ENCODE measurements around the gene LINGO1. TPM values are rescaled to one million over a fixed set of nuclear protein-coding genes. Genes with fewer than 3 reads are reported as not detected.

Gene LINGO1
- total RNA-seq, 1 donor from 2014 or later = not detected

- Mint-ChIP-seq H3K4me1 (ENCODE audit: low read depth) (no peaks in the 10 kb centered on the region), H3K9me3 (no peaks in the 10 kb centered on the region), H3K36me3 (ENCODE audit: low read depth) (no peaks in the 10 kb centered on the region), H3K4me3 (no peak overlapping the region), H3K27me3 (ENCODE audit: insufficient read depth) (peaks cover 5% of the 10 kb centered on the region), H3K27ac (no peak overlapping the region)
- DNase-seq (ENCODE audit: low spot score) = no peak
- intact Hi-C loops (cut with micrococcal nuclease) = no loop called here
Measured at GRCh38 chr15:77666296-77666660, 33.6 kb upstream of the LINGO1 start.

GRCh38 chr15:77665530-77666295, 33.0 kb upstream of the LINGO1 start:
- H3K4me3 Mint-ChIP-seq = no peak overlapping the region
- DNase-seq (ENCODE audit: low spot score) = no peak
- H3K36me3 Mint-ChIP-seq (ENCODE audit: low read depth) = no peaks in the 10 kb centered on the region
- H3K4me1 Mint-ChIP-seq (ENCODE audit: low read depth) = no peaks in the 10 kb centered on the region
- intact Hi-C loops (cut with micrococcal nuclease) = no loop called here
- no peak overlapping the region for H3K27ac Mint-ChIP-seq
- H3K27me3 Mint-ChIP-seq (ENCODE audit: insufficient read depth) = peaks cover 6% of the 10 kb centered on the region
- H3K9me3 Mint-ChIP-seq = no peaks in the 10 kb centered on the region

DNA sequence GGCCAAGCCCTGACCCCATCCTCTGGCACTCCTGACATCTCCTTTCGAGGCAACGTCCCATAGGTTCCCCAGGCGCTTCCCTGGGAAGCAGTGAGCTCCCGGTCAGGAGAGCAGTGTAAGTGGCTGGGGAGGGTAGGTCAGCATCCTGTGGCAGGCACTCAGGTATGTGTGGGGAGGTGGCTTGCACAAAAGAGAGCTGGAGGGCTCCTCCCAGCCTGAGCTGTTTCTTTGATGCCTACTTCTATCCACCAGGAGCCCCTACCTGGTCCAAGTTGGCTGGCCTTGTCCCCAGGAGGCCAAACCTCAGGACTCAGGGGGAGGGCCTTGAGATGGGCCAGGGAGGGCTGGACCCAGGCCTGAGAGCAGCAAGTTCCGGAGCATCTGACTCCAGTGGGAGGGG, 31.7 kb upstream of the LINGO1 start:
- H3K4me1 Mint-ChIP-seq (ENCODE audit: low read depth) = no peaks in the 10 kb centered on the region
- intact Hi-C loops (cut with micrococcal nuclease) = no loop called here
- H3K9me3 Mint-ChIP-seq = no peaks in the 10 kb centered on the region
- no peak overlapping the region for H3K27ac Mint-ChIP-seq
- no peaks in the 10 kb centered on the region for H3K36me3 Mint-ChIP-seq (ENCODE audit: low read depth)
- no peak for DNase-seq (ENCODE audit: low spot score)
- H3K27me3 Mint-ChIP-seq (ENCODE audit: insufficient read depth) = peaks cover 9% of the 10 kb centered on the region
- no peak overlapping the region for H3K4me3 Mint-ChIP-seq

GRCh38 chr15:77663256-77663655, 30.5 kb upstream of the LINGO1 start:
- Mint-ChIP-seq H3K4me1 (ENCODE audit: low read depth) (no peaks in the 10 kb centered on the region), H3K9me3 (no peaks in the 10 kb centered on the region), H3K4me3 (no peak overlapping the region), H3K27me3 (ENCODE audit: insufficient read depth) (peaks cover 6% of the 10 kb centered on the region), H3K36me3 (ENCODE audit: low read depth) (no peaks in the 10 kb centered on the region), H3K27ac (no peak overlapping the region)
- no peak for DNase-seq (ENCODE audit: low spot score)
- intact Hi-C loops (cut with micrococcal nuclease) = no loop called here

- Mint-ChIP-seq H3K4me3 (no peak overlapping the region), H3K36me3 (ENCODE audit: low read depth) (no peaks in the 10 kb centered on the region), H3K9me3 (no peaks in the 10 kb centered on the region), H3K27ac (no peak overlapping the region), H3K27me3 (ENCODE audit: insufficient read depth) (peaks cover 6% of the 10 kb centered on the region), H3K4me1 (ENCODE audit: low read depth) (no peaks in the 10 kb centered on the region)
- intact Hi-C loops (cut with micrococcal nuclease) = no loop called here
- no peak for DNase-seq (ENCODE audit: low spot score)
Measured at GRCh38 chr15:77659350-77660321, 26.9 kb upstream of the LINGO1 start.

DNA sequence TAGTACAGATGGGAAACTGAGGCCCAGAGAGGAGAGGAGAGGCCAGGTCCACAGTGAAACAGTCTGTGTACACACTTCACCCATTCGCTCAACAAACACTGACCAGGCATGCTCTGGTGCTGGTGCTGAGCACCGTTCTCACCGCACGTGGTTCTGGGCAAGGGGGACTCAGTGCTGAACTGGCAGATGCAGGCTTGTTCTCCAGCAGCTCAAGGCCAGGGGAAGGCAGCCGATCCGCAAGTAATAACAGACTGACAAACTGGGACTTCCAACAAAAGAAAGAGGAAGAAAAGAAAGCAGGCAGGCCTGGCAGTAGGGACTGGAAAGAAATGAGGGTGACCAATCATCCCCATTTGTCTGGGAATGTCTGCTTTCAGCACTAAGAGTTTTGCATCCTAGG, 25.6 kb upstream of the LINGO1 start:
- H3K36me3 Mint-ChIP-seq (ENCODE audit: low read depth) = no peaks in the 10 kb centered on the region
- intact Hi-C loops (cut with micrococcal nuclease) = no loop called here
- DNase-seq (ENCODE audit: low spot score) = no peak
- no peaks in the 10 kb centered on the region for H3K4me1 Mint-ChIP-seq (ENCODE audit: low read depth)
- H3K4me3 Mint-ChIP-seq = no peak overlapping the region
- no peak overlapping the region for H3K27ac Mint-ChIP-seq
- peaks cover 9% of the 10 kb centered on the region for H3K27me3 Mint-ChIP-seq (ENCODE audit: insufficient read depth)
- peaks cover 3% of the 10 kb centered on the region for H3K9me3 Mint-ChIP-seq

GRCh38 chr15:77657634-77658238, 25.0 kb upstream of the LINGO1 start:
- intact Hi-C loops (cut with micrococcal nuclease) = no loop called here
- Mint-ChIP-seq H3K27ac (no peak overlapping the region), H3K4me1 (ENCODE audit: low read depth) (no peaks in the 10 kb centered on the region), H3K9me3 (peaks cover 3% of the 10 kb centered on the region), H3K27me3 (ENCODE audit: insufficient read depth) (peaks cover 9% of the 10 kb centered on the region), H3K36me3 (ENCODE audit: low read depth) (no peaks in the 10 kb centered on the region), H3K4me3 (no peak overlapping the region)
- no peak for DNase-seq (ENCODE audit: low spot score)

DNA sequence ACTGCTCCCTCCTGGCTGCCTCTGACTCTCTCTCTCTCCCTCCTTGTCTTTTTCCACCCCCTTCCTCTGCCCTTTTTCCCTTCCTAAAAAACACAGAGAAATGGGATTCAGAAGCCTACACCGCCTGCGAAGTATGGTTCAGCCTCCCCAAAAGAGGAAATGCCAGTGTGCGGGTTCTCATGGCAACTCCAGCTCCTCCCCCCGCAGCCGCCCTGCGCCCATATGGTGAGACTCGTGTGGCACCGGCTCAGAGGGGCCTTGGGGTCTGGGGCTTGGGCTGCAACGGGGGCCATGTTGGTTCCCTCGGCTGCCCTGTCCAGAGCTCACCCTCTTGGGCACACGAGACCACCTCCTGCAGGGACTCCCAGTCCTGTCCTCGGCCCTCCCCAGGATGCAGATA, 23.6 kb upstream of the LINGO1 start:
- Mint-ChIP-seq H3K36me3 (ENCODE audit: low read depth) (no peaks in the 10 kb centered on the region), H3K27ac (no peak overlapping the region), H3K9me3 (peaks cover 3% of the 10 kb centered on the region), H3K4me3 (no peak overlapping the region), H3K4me1 (ENCODE audit: low read depth) (no peaks in the 10 kb centered on the region), H3K27me3 (ENCODE audit: insufficient read depth) (peaks cover 9% of the 10 kb centered on the region)
- DNase-seq (ENCODE audit: low spot score) = no peak
- intact Hi-C loops (cut with micrococcal nuclease) = no loop called here

- H3K27ac Mint-ChIP-seq = no peak overlapping the region
- H3K9me3 Mint-ChIP-seq = peaks cover 3% of the 10 kb centered on the region
- H3K36me3 Mint-ChIP-seq (ENCODE audit: low read depth) = no peaks in the 10 kb centered on the region
- H3K4me1 Mint-ChIP-seq (ENCODE audit: low read depth) = no peaks in the 10 kb centered on the region
- intact Hi-C loops (cut with micrococcal nuclease) = no loop called here
- DNase-seq (ENCODE audit: low spot score) = no peak
- no peak overlapping the region for H3K4me3 Mint-ChIP-seq
- H3K27me3 Mint-ChIP-seq (ENCODE audit: insufficient read depth) = peaks cover 6% of the 10 kb centered on the region
Measured at GRCh38 chr15:77654975-77655374, 22.3 kb upstream of the LINGO1 start.

GRCh38 chr15:77653832-77654480, 21.2 kb upstream of the LINGO1 start:
- Mint-ChIP-seq H3K27ac (no peak overlapping the region), H3K27me3 (ENCODE audit: insufficient read depth) (peaks cover 9% of the 10 kb centered on the region), H3K36me3 (ENCODE audit: low read depth) (no peaks in the 10 kb centered on the region), H3K4me1 (ENCODE audit: low read depth) (no peaks in the 10 kb centered on the region), H3K4me3 (no peak overlapping the region), H3K9me3 (peaks cover 3% of the 10 kb centered on the region)
- intact Hi-C loops (cut with micrococcal nuclease) = no loop called here
- no peak for DNase-seq (ENCODE audit: low spot score)

GRCh38 chr15:77650265-77650664, 17.6 kb upstream of the LINGO1 start:
- Mint-ChIP-seq H3K9me3 (peaks cover 3% of the 10 kb centered on the region), H3K4me1 (ENCODE audit: low read depth) (no peaks in the 10 kb centered on the region), H3K27ac (no peak overlapping the region), H3K36me3 (ENCODE audit: low read depth) (no peaks in the 10 kb centered on the region), H3K4me3 (no peak overlapping the region), H3K27me3 (ENCODE audit: insufficient read depth) (peaks cover 8% of the 10 kb centered on the region)
- no peak for DNase-seq (ENCODE audit: low spot score)
- intact Hi-C loops (cut with micrococcal nuclease) = no loop called here

GRCh38 chr15:77649610-77650009, 16.9 kb upstream of the LINGO1 start:
- Mint-ChIP-seq H3K4me1 (ENCODE audit: low read depth) (no peaks in the 10 kb centered on the region), H3K9me3 (peaks cover 3% of the 10 kb centered on the region), H3K27ac (no peak overlapping the region), H3K4me3 (no peak overlapping the region), H3K36me3 (ENCODE audit: low read depth) (no peaks in the 10 kb centered on the region), H3K27me3 (ENCODE audit: insufficient read depth) (peaks cover 8% of the 10 kb centered on the region)
- no peak for DNase-seq (ENCODE audit: low spot score)
- intact Hi-C loops (cut with micrococcal nuclease) = no loop called here

Measured in activated T-helper 1 cell treated with anti-CD3 and anti-CD28 coated beads, Interleukin-12 subunit alpha, Interleukin-12 subunit beta, Interleukin-2, Interleukin-4 antibody, amounts not matched to agents 30 ng/mL and 10 ng/mL and 1 ng/mL, durations not matched to agents 14 hours and 24 hours and 36 hours (primary cell).